Progenitor cell of endocrine pancreas (in vitro differentiated cells): Measurements from ENCODE around the gene NOL12. TPM values are rescaled to one million over a fixed set of nuclear protein-coding genes. Genes with fewer than 3 reads are reported as not detected.
"Not testable (repeated sequence)": the region's sequence is repeated elsewhere in the genome, so short reads cannot be mapped to it uniquely, and the experiment has no call there.

Source experiments
- DNase-seq: peaks from one replicate; pipeline ENCODE4 v3.0.0; 2021; ENCODE audit warnings: low spot score; ENCODE audit not compliant: unreplicated experiment
- H3K27ac Mint-ChIP-seq: 2 replicates; pipeline ENCODE4 v1.8.0; 2021; ENCODE audit warnings: mild to moderate bottlenecking, moderate library complexity, mixed read lengths
- H3K27me3 Mint-ChIP-seq: 2 replicates; pipeline ENCODE4 v1.8.0; 2021; ENCODE audit warnings: mixed read lengths
- H3K36me3 Mint-ChIP-seq: 2 replicates; pipeline ENCODE4 v1.8.0; 2022; ENCODE audit warnings: mixed read lengths; ENCODE audit not compliant: insufficient read depth
- H3K4me1 Mint-ChIP-seq: 2 replicates; pipeline ENCODE4 v1.8.0; 2021; ENCODE audit warnings: low read depth, mixed read lengths
- H3K4me3 Mint-ChIP-seq: 2 replicates; pipeline ENCODE4 v1.8.0; 2021; ENCODE audit warnings: low read depth, mild to moderate bottlenecking, moderate library complexity, mixed read lengths
- H3K9me3 Mint-ChIP-seq: 2 replicates; pipeline ENCODE4 v1.8.0; 2021; ENCODE audit warnings: low read depth, mixed read lengths
- CTCF ChIP-seq: fragments of 200-600 bp; sonication (generic); IDR thresholded peaks from one replicate; pipeline ENCODE4 v1.5.0; 2021; ENCODE audit warnings: antibody characterized with exemption, mild to moderate bottlenecking; ENCODE audit not compliant: unreplicated experiment
- total RNA-seq: library from RNA; stranded (reverse); gene quantifications from 2 replicates; pipeline ENCODE4 v1.2.1, GENCODE V29; 2021

The NOL12 gene
- total RNA-seq, 1 donor from 2014 or later, result 17.1 TPM

GRCh38 chr22:37681556-37682049 lies 4.5 kb upstream of the NOL12 start:
- no peak overlapping the region for H3K27ac Mint-ChIP-seq
- H3K4me3 Mint-ChIP-seq, result no peak overlapping the region
- peaks cover 14% of the 10 kb centered on the region for H3K27me3 Mint-ChIP-seq

GRCh38 chr22:37684803-37685615 lies 1.1 kb upstream of the NOL12 start:
- H3K27ac Mint-ChIP-seq, result no peak overlapping the region
- TF ChIP-seq CTCF, result no peak
- H3K4me3 Mint-ChIP-seq, result peak overlapping the region; percentile 38
- DNase-seq, result no peak
- H3K27me3 Mint-ChIP-seq, result no peaks in the 10 kb centered on the region
- H3K36me3 Mint-ChIP-seq, result peaks cover 1% of the 10 kb centered on the region
- no peaks in the 10 kb centered on the region for H3K9me3 Mint-ChIP-seq
- peaks cover 12% of the 10 kb centered on the region for H3K4me1 Mint-ChIP-seq

More at GRCh38 chr22:37681556-37682049, 4.5 kb upstream of the NOL12 start:
- peaks cover 5% of the 10 kb centered on the region for H3K4me1 Mint-ChIP-seq
- no peaks in the 10 kb centered on the region for H3K9me3 Mint-ChIP-seq
- no peaks in the 10 kb centered on the region for H3K36me3 Mint-ChIP-seq
- peak; percentile 62 for DNase-seq
- TF ChIP-seq CTCF, result peak; percentile 84

GRCh38 chr22:37690407-37690806 lies 4.3 kb downstream of the NOL12 start:
- H3K36me3 Mint-ChIP-seq, result peaks cover 7% of the 10 kb centered on the region
- H3K27ac Mint-ChIP-seq, result no peak overlapping the region
- TF ChIP-seq CTCF, result no peak
- no peaks in the 10 kb centered on the region for H3K27me3 Mint-ChIP-seq
- no peak for DNase-seq
- peaks cover 12% of the 10 kb centered on the region for H3K4me1 Mint-ChIP-seq
- H3K9me3 Mint-ChIP-seq, result no peaks in the 10 kb centered on the region
- no peak overlapping the region for H3K4me3 Mint-ChIP-seq

GRCh38 chr22:37690901-37691504 lies 4.9 kb downstream of the NOL12 start:
- Mint-ChIP-seq H3K27me3 (no peaks in the 10 kb centered on the region), H3K9me3 (no peaks in the 10 kb centered on the region), H3K4me3 (no peak overlapping the region), H3K36me3 (peaks cover 7% of the 10 kb centered on the region), H3K4me1 (peaks cover 11% of the 10 kb centered on the region), H3K27ac (no peak overlapping the region)
- no peak for DNase-seq
- TF ChIP-seq CTCF, result no peak

- Mint-ChIP-seq H3K9me3 (no peaks in the 10 kb centered on the region), H3K4me1 (peaks cover 7% of the 10 kb centered on the region), H3K27ac (no peak overlapping the region), H3K4me3 (no peak overlapping the region), H3K36me3 (peaks cover 7% of the 10 kb centered on the region), H3K27me3 (no peaks in the 10 kb centered on the region)
- no peak for TF ChIP-seq CTCF
- no peak for DNase-seq
These were observed 6.6 kb downstream of the NOL12 start for GRCh38 chr22:37692627-37693285.

GRCh38 chr22:37694131-37694530 lies 8.0 kb downstream of the NOL12 start:
- H3K36me3 Mint-ChIP-seq, H3K27ac Mint-ChIP-seq, H3K4me1 Mint-ChIP-seq, H3K27me3 Mint-ChIP-seq, H3K4me3 Mint-ChIP-seq, DNase-seq, H3K9me3 Mint-ChIP-seq: not testable (repeated sequence)

- H3K4me1 Mint-ChIP-seq, DNase-seq, H3K9me3 Mint-ChIP-seq, H3K27me3 Mint-ChIP-seq, H3K36me3 Mint-ChIP-seq: not testable (repeated sequence)
- H3K4me3 Mint-ChIP-seq, result peak overlapping the region; percentile 88
- H3K27ac Mint-ChIP-seq, result peak overlapping the region; percentile 26
These were observed 10.1 kb downstream of the NOL12 start for GRCh38 chr22:37696260-37696656.
